ENCODE measurements around the gene SLC25A19.
"Not testable (repeated sequence)": the region's sequence is repeated elsewhere in the genome, so short reads cannot be mapped to it uniquely, and the experiment has no call there.

The SLC25A19 gene

GRCh38 chr17:75260641-75261335 is 28.4 kb downstream of the SLC25A19 start:
- H3K27me3 ChIP-seq, result no peaks in the 10 kb centered on the region
- H3K9me3 ChIP-seq, result no peaks in the 10 kb centered on the region
- H3K27ac ChIP-seq, result peak overlapping the region; percentile 96
- H3K36me3 ChIP-seq, result no peaks in the 10 kb centered on the region
- H3K4me3 ChIP-seq (ENCODE audit: low read depth in 1 of 2, low read length in 1 of 2), result peak overlapping the region; percentile 78 to 99
- no peak for TF ChIP-seq CTCF (IDR thresholded peaks at IDR 0.05)
- peaks cover 46 to 49% of the 10 kb centered on the region in 2 experiments for H3K4me1 ChIP-seq (ENCODE audit: control insufficient read depth in 1 of 2, insufficient read depth in 1 of 2, low read depth in 1 of 2, low read length in 1 of 2)

GRCh38 chr17:75257228-75257627 is 32.0 kb downstream of the SLC25A19 start:
- not testable (repeated sequence) for H3K27me3 ChIP-seq

GRCh38 chr17:75255954-75256698 is 33.1 kb downstream of the SLC25A19 start:
- not testable (repeated sequence) for H3K9me3 ChIP-seq; H3K27me3 ChIP-seq; H3K36me3 ChIP-seq; H3K4me3 ChIP-seq (ENCODE audit: low read depth in 1 of 2, low read length in 1 of 2)
- Histone ChIP-seq H3K27ac (peak overlapping the region; percentile 72), H3K4me1 (ENCODE audit: control insufficient read depth in 1 of 2, insufficient read depth in 1 of 2, low read depth in 1 of 2, low read length in 1 of 2) (peaks cover 43 to 45% of the 10 kb centered on the region in 2 experiments)

More at GRCh38 chr17:75257228-75257627, 32.0 kb downstream of the SLC25A19 start:
- H3K9me3 ChIP-seq; H3K36me3 ChIP-seq; H3K4me3 ChIP-seq (ENCODE audit: low read depth in 1 of 2, low read length in 1 of 2); H3K27ac ChIP-seq: not testable (repeated sequence)
- peaks cover 36 to 39% of the 10 kb centered on the region in 2 experiments for H3K4me1 ChIP-seq (ENCODE audit: control insufficient read depth in 1 of 2, insufficient read depth in 1 of 2, low read depth in 1 of 2, low read length in 1 of 2)

GRCh38 chr17:75252039-75252816 is 37.0 kb downstream of the SLC25A19 start:
- no peak for TF ChIP-seq CTCF (IDR thresholded peaks at IDR 0.05)

GRCh38 chr17:75250009-75250471 is 39.2 kb downstream of the SLC25A19 start:
- Histone ChIP-seq H3K27me3 (no peaks in the 10 kb centered on the region), H3K4me3 (ENCODE audit: low read depth in 1 of 2, low read length in 1 of 2) (no peak overlapping the region), H3K36me3 (peaks cover 23% of the 10 kb centered on the region), H3K27ac (peak overlapping the region; percentile 16), H3K4me1 (ENCODE audit: control insufficient read depth in 1 of 2, insufficient read depth in 1 of 2, low read depth in 1 of 2, low read length in 1 of 2) (peaks cover 22 to 23% of the 10 kb centered on the region in 2 experiments), H3K9me3 (no peaks in the 10 kb centered on the region)
- TF ChIP-seq CTCF (IDR thresholded peaks at IDR 0.05), result no peak

More at GRCh38 chr17:75252039-75252816, 37.0 kb downstream of the SLC25A19 start:
- Histone ChIP-seq H3K36me3 (peaks cover 7% of the 10 kb centered on the region), H3K27ac (peak overlapping the region; percentile 78), H3K4me3 (ENCODE audit: low read depth in 1 of 2, low read length in 1 of 2) (no peak overlapping the region), H3K27me3 (no peaks in the 10 kb centered on the region), H3K9me3 (no peaks in the 10 kb centered on the region), H3K4me1 (ENCODE audit: control insufficient read depth in 1 of 2, insufficient read depth in 1 of 2, low read depth in 1 of 2, low read length in 1 of 2) (peaks cover 27 to 29% of the 10 kb centered on the region in 2 experiments)

- H3K27ac ChIP-seq, result no peak overlapping the region
- no peak overlapping the region for H3K4me3 ChIP-seq (ENCODE audit: low read depth in 1 of 2, low read length in 1 of 2)
- no peaks in the 10 kb centered on the region for H3K27me3 ChIP-seq
- no peaks in the 10 kb centered on the region for H3K9me3 ChIP-seq
- peaks cover 23% of the 10 kb centered on the region for H3K36me3 ChIP-seq
- TF ChIP-seq CTCF (IDR thresholded peaks at IDR 0.05), result no peak
- peaks cover 27 to 28% of the 10 kb centered on the region in 2 experiments for H3K4me1 ChIP-seq (ENCODE audit: control insufficient read depth in 1 of 2, insufficient read depth in 1 of 2, low read depth in 1 of 2, low read length in 1 of 2)
Observed at GRCh38 chr17:75249564-75249963, 39.7 kb downstream of the SLC25A19 start.

All from neutrophil (primary cell).